ENCODE data around the gene KASH5. TPM values are rescaled to one million over a fixed set of nuclear protein-coding genes. Genes with fewer than 3 reads are reported as not detected.

Gene KASH5
- total and polyA plus RNA-seq, 2 of the 8 experiments (the other 6 are each of a cell fraction or from before 2014, with no cell fraction given), result 0.05 to 0.19 TPM

DNA sequence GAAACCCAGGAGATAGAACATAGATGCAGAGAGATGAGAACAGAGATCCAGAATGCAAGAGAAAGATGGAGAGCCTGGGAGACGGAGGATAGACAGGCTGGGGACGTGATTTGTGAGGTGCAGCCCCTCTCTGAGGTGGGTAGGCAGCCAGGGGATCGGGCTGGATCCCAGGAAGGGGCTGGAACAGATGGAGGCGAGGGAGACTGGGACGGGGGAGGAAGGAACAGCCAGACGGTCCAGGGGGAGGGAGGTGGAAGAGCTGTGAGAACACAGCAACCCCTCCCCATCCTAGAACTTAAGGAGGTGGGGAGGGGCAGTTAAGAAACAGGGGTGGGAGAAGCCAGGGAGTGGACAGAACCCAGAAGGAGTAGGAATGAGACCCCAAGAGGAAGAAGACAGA lies 50.2 kb downstream of the KASH5 start:
- peaks cover 20% of the 10 kb centered on the region; the same call in 1 of the 2 replicates for H3K23me2 ChIP-seq (ENCODE audit: low read depth, low read length)
- H3K4me2 ChIP-seq (ENCODE audit: insufficient read depth in 1 of 2, low read depth in 2 of 2, low read length in 2 of 2), result no peak overlapping the region
- no peak overlapping the region for H3K4me3 ChIP-seq (ENCODE audit: extremely low read depth in 1 of 4, insufficient read depth in 2 of 4, low read depth in 3 of 4, low read length in 4 of 4)
- no peak overlapping the region for H2AFZ ChIP-seq (ENCODE audit: low read length)
- no peak overlapping the region for H3K56ac ChIP-seq (replicated peaks; ENCODE audit: insufficient read length, low read depth, low read length)
- 44% methylated on average over 4 of the region's 6 CpGs; no CpG with 5 or more reads in 1 of the 2 experiments for WGBS, 2 experiments (ENCODE audit: extremely low coverage in 1 of 2, insufficient coverage in 1 of 2, insufficient read length in 1 of 2, insufficient replicate concordance in 2 of 2, low coverage in 1 of 2, low lambda C conversion rate in 2 of 2, missing lambda C conversion rate in 1 of 2)
- H3K18ac ChIP-seq (ENCODE audit: extremely low read depth, low read length), result no peak overlapping the region
- no peak overlapping the region for H3K4ac ChIP-seq (replicated peaks; ENCODE audit: insufficient read length, low read depth, low read length)
- H4K20me1 ChIP-seq (replicated peaks in 1 of 2; ENCODE audit: control insufficient read depth in 1 of 2, insufficient read depth in 2 of 2, low read length in 2 of 2), result no peaks in the 10 kb centered on the region
- ChIA-PET POLR2A (ENCODE audit: partially characterized antibody) (no interaction called here), CTCF (ENCODE audit: partially characterized antibody) (no interaction called here)
- H3K9me3 ChIP-seq (ENCODE audit: insufficient read depth in 2 of 2, low read depth in 1 of 2, low read length in 1 of 2), result no peaks in the 10 kb centered on the region
- no peak overlapping the region for H2BK15ac ChIP-seq (ENCODE audit: low read length)
- no peaks in the 10 kb centered on the region for H3K79me2 ChIP-seq (ENCODE audit: control insufficient read depth in 1 of 2, insufficient read depth in 2 of 2, low read length in 2 of 2)
- no peak overlapping the region for H4K5ac ChIP-seq (ENCODE audit: insufficient read length, low read depth, low read length)
- H3K4me1 ChIP-seq (replicated peaks in 1 of 4; ENCODE audit: control insufficient read depth in 3 of 4, insufficient read depth in 4 of 4, low read length in 3 of 4), result peaks cover 0 to 13% (median 11%) of the 10 kb centered on the region in 4 experiments; a peak in 5 of 7 replicates
- H3K23ac ChIP-seq (ENCODE audit: insufficient read length), result no peak overlapping the region
- no peak overlapping the region for H2BK120ac ChIP-seq (replicated peaks; ENCODE audit: low read depth, low read length)
- H2AK5ac ChIP-seq (ENCODE audit: low read depth, low read length), result peak overlapping the region; percentile 53; the same call in 1 of the 2 replicates
- TF ChIP-seq BCL11A (IDR thresholded peaks at IDR 0.05; ENCODE audit: low read depth in 2 of 2, low read length in 2 of 2) (no peak), EP300 (IDR thresholded peaks at IDR 0.05; ENCODE audit: borderline replicate concordance in 1 of 2, low read depth in 2 of 2, low read length in 2 of 2) (peak in 1 of 2 experiments; percentile 90; a peak in 1 of 3 replicates), GTF2F1 (IDR thresholded peaks at IDR 0.05; ENCODE audit: borderline replicate concordance, low read depth, low read length) (no peak), CTCF (IDR thresholded peaks at IDR 0.05; ENCODE audit: control extremely low read depth in 1 of 3, insufficient read depth in 1 of 3, low read depth in 1 of 3, low read length in 3 of 3) (no peak), JUND (IDR thresholded peaks at IDR 0.05; ENCODE audit: low read length) (no peak), SP2 (IDR thresholded peaks at IDR 0.05; ENCODE audit: low read length) (no peak), ATF3 (IDR thresholded peaks at IDR 0.05; ENCODE audit: insufficient read depth, low read depth, low read length) (no peak)
- TF ChIP-seq, protein P1, sequence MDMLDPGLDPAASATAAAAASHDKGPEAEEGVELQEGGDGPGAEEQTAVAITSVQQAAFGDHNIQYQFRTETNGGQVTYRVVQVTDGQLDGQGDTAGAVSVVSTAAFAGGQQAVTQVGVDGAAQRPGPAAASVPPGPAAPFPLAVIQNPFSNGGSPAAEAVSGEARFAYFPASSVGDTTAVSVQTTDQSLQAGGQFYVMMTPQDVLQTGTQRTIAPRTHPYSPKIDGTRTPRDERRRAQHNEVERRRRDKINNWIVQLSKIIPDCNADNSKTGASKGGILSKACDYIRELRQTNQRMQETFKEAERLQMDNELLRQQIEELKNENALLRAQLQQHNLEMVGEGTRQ (IDR thresholded peaks at IDR 0.05; ENCODE audit: low read length), result no peak
- no peaks in the 10 kb centered on the region for H3K79me1 ChIP-seq (ENCODE audit: low read depth, low read length)
- no peak for DNase-seq (ENCODE audit: low read depth in 1 of 2, low spot score in 2 of 2)
- no peak overlapping the region for H2BK12ac ChIP-seq (ENCODE audit: low read depth, low read length)
- H2BK20ac ChIP-seq (ENCODE audit: low read length), result no peak overlapping the region
- no peak overlapping the region for H3K14ac ChIP-seq (ENCODE audit: insufficient read length)
- no peak for FAIRE-seq
- no peaks in the 10 kb centered on the region for H3K36me3 ChIP-seq (ENCODE audit: control insufficient read depth in 2 of 4, insufficient read depth in 4 of 4, low read length in 3 of 4)
- H4K91ac ChIP-seq (replicated peaks; ENCODE audit: insufficient read length, low read length), result no peak overlapping the region
- no peak overlapping the region for H3K9ac ChIP-seq (replicated peaks in 1 of 4; ENCODE audit: extremely low read depth in 1 of 4, low read depth in 3 of 4, low read length in 3 of 4)
- H3K27me3 ChIP-seq (replicated peaks in 1 of 4; ENCODE audit: control insufficient read depth in 3 of 4, extremely low read depth in 1 of 4, insufficient read depth in 3 of 4, low read length in 3 of 4), result peaks cover 27 to 56% (median 48%) of the 10 kb centered on the region in 4 experiments
- no peak overlapping the region for H4K8ac ChIP-seq (ENCODE audit: extremely low read depth, insufficient read depth, low read length)
- no peak overlapping the region for H2BK5ac ChIP-seq (ENCODE audit: low read depth, low read length)
- no peak overlapping the region for H3K27ac ChIP-seq (ENCODE audit: low read depth, low read length)
